Melanocyte of skin (primary cell): ENCODE measurements around the gene NYNRIN. TPM values are rescaled to one million over a fixed set of nuclear protein-coding genes. Genes with fewer than 3 reads are reported as not detected.

Source experiments
- small RNA-seq, 2 donors: library from RNA; depleted of rRNA; stranded (forward); fragments of <200 nt; gene quantifications; one replicate each; pipeline ENCODE3, GENCODE V24; 2012
- total RNA-seq, 2 donors: library from RNA; depleted of rRNA; stranded (reverse); fragments of >200 nt; gene quantifications; 2 replicates each; pipeline ENCODE4 v1.2.3, GENCODE V29; 2012

The NYNRIN gene
- total RNA-seq = 1 to 10 TPM; 1.0 to 1.7 TPM

GRCh38 chr14:24398653-24399446, at the start of gene NYNRIN:
Gene NYNRIN (plus strand): TSS chr14:24399003. CDS start chr14:24399247, 244 bp downstream.

GRCh38 chr14:24367514-24368211, 31.1 kb upstream of the NYNRIN start, which contains the start of gene NFATC4:
Gene NFATC4 (plus strand): TSS chr14:24368184. CDS start chr14:24368341, 157 bp downstream.

GRCh38 chr14:24429395-24430142, 30.8 kb downstream of the NYNRIN start, which contains the start of the genes CBLN3 and KHNYN:
Gene CBLN3 (minus strand): TSS chr14:24429668. CDS start chr14:24429054, 614 bp downstream.
Gene KHNYN (plus strand): TSS chr14:24429954. CDS start chr14:24430731, 777 bp downstream.

GRCh38 chr14:24442240-24443052, 43.6 kb downstream of the NYNRIN start, which contains the start of gene SDR39U1:
Gene SDR39U1 (minus strand): TSS chr14:24442776. CDS start chr14:24442769, 7 bp downstream.

Small RNAs within 50 kb of the gene (small RNA-seq; reads per million reads assigned to genes)
- gene RF00026 = 0 reads per million in 2 donors

Other genes starting within 250 kb of the NYNRIN start
- 100 to 1,000 TPM; 161 to 192 TPM for gene IRF9, start 237.7 kb upstream of the NYNRIN start, total RNA-seq
- gene REC8, start 226.9 kb upstream of the NYNRIN start, total RNA-seq = 10 to 100 TPM in 1 of 2 donors, 1 to 10 TPM in 1; 8.9 to 29.0 TPM
- gene IPO4, start 210.2 kb upstream of the NYNRIN start, total RNA-seq = 10 to 100 TPM; 38.2 to 69.3 TPM
- gene TM9SF1, start 203.6 kb upstream of the NYNRIN start, total RNA-seq = 10 to 100 TPM; 57.6 to 60.9 TPM
- gene TSSK4, start 193.3 kb upstream of the NYNRIN start, total RNA-seq = not detected
- 10 to 100 TPM in 1 of 2 donors, 1 to 10 TPM in 1; 8.3 to 12.4 TPM for gene CHMP4A, start 185.5 kb upstream of the NYNRIN start, total RNA-seq
- gene MDP1, start 182.9 kb upstream of the NYNRIN start, total RNA-seq = 1 to 10 TPM; 3.3 to 7.9 TPM
- gene NEDD8, start 166.6 kb upstream of the NYNRIN start, total RNA-seq = 10 to 100 TPM; 80.2 to 96.6 TPM
- gene GMPR2, start 166.1 kb upstream of the NYNRIN start, total RNA-seq = 10 to 100 TPM; 39.9 to 64.6 TPM
- 10 to 100 TPM; 44.6 to 52.7 TPM for gene TINF2, start 156.4 kb upstream of the NYNRIN start, total RNA-seq
- under 1 TPM in 1 of 2 donors, not detected in 1; 0.34 TPM for gene TGM1, start 135.8 kb upstream of the NYNRIN start, total RNA-seq
- 10 to 100 TPM; 38.5 to 41.0 TPM for gene RABGGTA, start 127.4 kb upstream of the NYNRIN start, total RNA-seq
- gene DHRS1, start 99.2 kb upstream of the NYNRIN start, total RNA-seq = 10 to 100 TPM; 11.0 to 20.3 TPM
- gene NOP9, start 99.2 kb upstream of the NYNRIN start, total RNA-seq = 10 to 100 TPM; 23.1 to 28.3 TPM
- 1 to 10 TPM; 1.7 to 2.4 TPM for gene CIDEB, start 91.0 kb upstream of the NYNRIN start, total RNA-seq
- gene LTB4R2, start 88.9 kb upstream of the NYNRIN start, total RNA-seq = 1 to 10 TPM; 3.3 to 4.5 TPM
- 1 to 10 TPM in 1 of 2 donors, under 1 TPM in 1; 1.00 to 2.1 TPM for gene LTB4R, start 87.5 kb upstream of the NYNRIN start, total RNA-seq
- under 1 TPM; under 0.01 to 0.34 TPM for gene ADCY4, start 63.9 kb upstream of the NYNRIN start, total RNA-seq
- gene RIPK3, start 59.0 kb upstream of the NYNRIN start, total RNA-seq = 1 to 10 TPM; 3.4 to 3.7 TPM
- 10 to 100 TPM; 16.0 to 29.3 TPM for gene NFATC4, start 30.8 kb upstream of the NYNRIN start, total RNA-seq
- gene CBLN3, start 30.7 kb downstream of the NYNRIN start, total RNA-seq = under 1 TPM; 0.33 to 0.34 TPM
- gene KHNYN, start 31.0 kb downstream of the NYNRIN start, total RNA-seq = 10 to 100 TPM; 42.3 to 46.5 TPM
- 10 to 100 TPM in 1 of 2 donors, 1 to 10 TPM in 1; 7.3 to 15.5 TPM for gene SDR39U1, start 43.8 kb downstream of the NYNRIN start, total RNA-seq
- gene CMA1, start 109.3 kb downstream of the NYNRIN start, total RNA-seq = not detected
- gene CTSG, start 177.2 kb downstream of the NYNRIN start, total RNA-seq = not detected
- gene GZMH, start 210.7 kb downstream of the NYNRIN start, total RNA-seq = not detected
- gene GZMB, start 235.2 kb downstream of the NYNRIN start, total RNA-seq = 1 to 10 TPM in 1 of 2 donors, not detected in 1; 1.0 TPM